CD4-positive, alpha-beta T cell treated with Interferon alpha-2 for 1 hour (primary cell): ENCODE data around the gene FILIP1L.
A peak's percentile ranks its signal among the peaks of the same experiment; 100 is the strongest.

Experiments
- DNase-seq, 2 donors: peaks; one replicate each; pipeline ENCODE4 v3.0.0-alpha.2; 2020 to 2022

Gene FILIP1L

GRCh38 chr3:99918715-99919114, 195.6 kb downstream of the FILIP1L start:
- no peak for DNase-seq

- DNase-seq = no peak
Observed at GRCh38 chr3:99915906-99916432, 198.3 kb downstream of the FILIP1L start.

- no peak for DNase-seq
Observed at GRCh38 chr3:99911433-99911832, 202.9 kb downstream of the FILIP1L start.

GRCh38 chr3:99910752-99911290, 203.5 kb downstream of the FILIP1L start:
- no peak for DNase-seq

GRCh38 chr3:99909714-99910495, 204.4 kb downstream of the FILIP1L start:
- DNase-seq = no peak

- no peak for DNase-seq
Observed at GRCh38 chr3:99907959-99908544, 206.2 kb downstream of the FILIP1L start.

- no peak for DNase-seq
Observed at GRCh38 chr3:99903869-99904268, 210.4 kb downstream of the FILIP1L start.

GRCh38 chr3:99902091-99902490, 212.2 kb downstream of the FILIP1L start:
- no peak for DNase-seq

- no peak for DNase-seq
Observed at GRCh38 chr3:99901200-99901926, 212.9 kb downstream of the FILIP1L start.

GRCh38 chr3:99900248-99900647, 214.1 kb downstream of the FILIP1L start:
- no peak for DNase-seq

- DNase-seq = no peak
Observed at GRCh38 chr3:99899603-99900002, 214.7 kb downstream of the FILIP1L start.

- DNase-seq = no peak
Observed at GRCh38 chr3:99896482-99896881, 217.8 kb downstream of the FILIP1L start.

GRCh38 chr3:99895703-99896441, 218.4 kb downstream of the FILIP1L start:
- peak in 1 of 2 donors; percentile 31 for DNase-seq

- no peak for DNase-seq
Observed at GRCh38 chr3:99895131-99895696, 219.1 kb downstream of the FILIP1L start.

- no peak for DNase-seq
Observed at GRCh38 chr3:99892332-99892731, 222.0 kb downstream of the FILIP1L start.

- DNase-seq = no peak
Observed at GRCh38 chr3:99891610-99892285, 222.6 kb downstream of the FILIP1L start.

- DNase-seq = no peak
Observed at GRCh38 chr3:99885851-99886250, 228.4 kb downstream of the FILIP1L start.

- no peak for DNase-seq
Observed at GRCh38 chr3:99885085-99885484, 229.2 kb downstream of the FILIP1L start.

- peak in 1 of 2 donors; percentile 10 for DNase-seq
Observed at GRCh38 chr3:99884484-99884883, 229.8 kb downstream of the FILIP1L start.

- no peak for DNase-seq
Observed at GRCh38 chr3:99883693-99884092, 230.6 kb downstream of the FILIP1L start.

GRCh38 chr3:99883138-99883461, 231.2 kb downstream of the FILIP1L start:
- no peak for DNase-seq
